WTC11 (cell line): ENCODE data around the gene ZKSCAN2. TPM values are rescaled to one million over a fixed set of nuclear protein-coding genes. Genes with fewer than 3 reads are reported as not detected.

Experiments
- ATAC-seq: fragments of 200-7000 bp; cut with Tn5 transposase; 2 replicates; pipeline ENCODE4 v1.10.0; 2021; ENCODE audit warnings: mild to moderate bottlenecking, moderate library complexity
- CTCF ChIA-PET: fragments of 300-600 bp; sonication (Branson Sonifier 250); formaldehyde crosslinking; loops from one replicate; lab custom pipeline; 2021; ENCODE audit warnings: antibody characterized with exemption; lab: Charles Lee
- POLR2A ChIA-PET: fragments of 350-600 bp; sonication (Branson Sonifier 250); formaldehyde crosslinking; loops from one replicate; lab custom pipeline; 2021; ENCODE audit warnings: antibody characterized with exemption; lab: Charles Lee
- DNase-seq: peaks from one replicate; pipeline ENCODE4 v3.0.0; 2021; ENCODE audit warnings: low spot score
- H3K27ac Mint-ChIP-seq: 2 replicates; pipeline ENCODE4 v1.8.0; 2021; ENCODE audit warnings: mixed read lengths
- H3K27me3 Mint-ChIP-seq: 2 replicates; pipeline ENCODE4 v1.8.0; 2021; ENCODE audit warnings: low read depth, mild to moderate bottlenecking, moderate library complexity, mixed read lengths
- H3K36me3 Mint-ChIP-seq: 2 replicates; pipeline ENCODE4 v1.8.0; 2021; ENCODE audit warnings: mixed read lengths
- H3K4me1 Mint-ChIP-seq: 2 replicates; pipeline ENCODE4 v1.8.0; 2022; ENCODE audit warnings: mixed read lengths
- H3K4me3 Mint-ChIP-seq: 2 replicates; pipeline ENCODE4 v1.8.0; 2021; ENCODE audit warnings: mild to moderate bottlenecking, moderate library complexity, mixed read lengths
- H3K9me3 Mint-ChIP-seq: 2 replicates; pipeline ENCODE4 v1.8.0; 2021; ENCODE audit warnings: mixed read lengths
- ELF4 ChIP-seq: sonication (generic); formaldehyde crosslinking; IDR thresholded peaks from 2 replicates; pipeline ENCODE4 v1.8.1; 2022; ENCODE audit warnings: low read depth, mild to moderate bottlenecking, moderate library complexity, missing genetic modification reagents
- FOXP1 ChIP-seq: sonication (generic); formaldehyde crosslinking; IDR thresholded peaks from 2 replicates; pipeline ENCODE4 v1.8.0; 2022; ENCODE audit warnings: missing genetic modification reagents, mild to moderate bottlenecking, moderate library complexity, borderline replicate concordance
- SMAD3 ChIP-seq: sonication (generic); formaldehyde crosslinking; IDR thresholded peaks from 2 replicates; pipeline ENCODE4 v1.8.0; 2022; ENCODE audit warnings: missing genetic modification reagents, mild to moderate bottlenecking, borderline replicate concordance
- ZBTB21 ChIP-seq: sonication (generic); formaldehyde crosslinking; IDR thresholded peaks from 2 replicates; pipeline ENCODE4 v1.8.1; 2023; ENCODE audit warnings: mild to moderate bottlenecking, missing genetic modification reagents, borderline replicate concordance
- total RNA-seq: library from RNA; stranded (reverse); gene quantifications from 3 replicates; pipeline ENCODE4 v1.2.3, GENCODE V29; 2021
- TF ChIP-seq, protein P1 (sequence below): fragments of 250-450 bp; sonication (Bioruptor Pico); IDR thresholded peaks from 2 replicates; pipeline ENCODE4 v1.8.0; 2021; ENCODE audit warnings: mild to moderate bottlenecking
- TF ChIP-seq, protein P2 (sequence below): sonication (generic); formaldehyde crosslinking; IDR thresholded peaks from 2 replicates; pipeline ENCODE4 v1.8.0; 2022; ENCODE audit warnings: missing genetic modification reagents
- TF ChIP-seq, protein P3 (sequence below): sonication (generic); formaldehyde crosslinking; IDR thresholded peaks from 2 replicates; pipeline ENCODE4 v1.8.1; 2022; ENCODE audit warnings: missing genetic modification reagents, borderline replicate concordance
- TF ChIP-seq, protein P4 (sequence below): fragments of 250-450 bp; sonication (Bioruptor Pico); conservative IDR thresholded peaks from 2 replicates; pipeline ENCODE4 v1.9.0; 2021; ENCODE audit warnings: mild to moderate bottlenecking
- TF ChIP-seq, protein P5 (sequence below): fragments of 250-450 bp; sonication (Bioruptor Pico); IDR thresholded peaks from 2 replicates; pipeline ENCODE4 v1.9.0; 2021; ENCODE audit warnings: moderate library complexity, mild to moderate bottlenecking, inconsistent platforms, borderline replicate concordance
- TF ChIP-seq, protein P6 (sequence below): sonication (generic); formaldehyde crosslinking; IDR thresholded peaks from 2 replicates; pipeline ENCODE4 v1.8.0; 2022; ENCODE audit warnings: mild to moderate bottlenecking, missing genetic modification reagents
- TF ChIP-seq, protein P7 (sequence below): fragments of 250-450 bp; sonication (Bioruptor Pico); IDR thresholded peaks from 2 replicates; pipeline ENCODE4 v1.9.0; 2021; ENCODE audit warnings: mild to moderate bottlenecking, borderline replicate concordance
- TF ChIP-seq, protein P8 (sequence below): sonication (generic); formaldehyde crosslinking; IDR thresholded peaks from 2 replicates; pipeline ENCODE4 v1.8.0; 2022; ENCODE audit warnings: mild to moderate bottlenecking, missing genetic modification reagents

Gene ZKSCAN2
- total RNA-seq, 1 experiment from 2014 or later: 13.0 TPM

DNA sequence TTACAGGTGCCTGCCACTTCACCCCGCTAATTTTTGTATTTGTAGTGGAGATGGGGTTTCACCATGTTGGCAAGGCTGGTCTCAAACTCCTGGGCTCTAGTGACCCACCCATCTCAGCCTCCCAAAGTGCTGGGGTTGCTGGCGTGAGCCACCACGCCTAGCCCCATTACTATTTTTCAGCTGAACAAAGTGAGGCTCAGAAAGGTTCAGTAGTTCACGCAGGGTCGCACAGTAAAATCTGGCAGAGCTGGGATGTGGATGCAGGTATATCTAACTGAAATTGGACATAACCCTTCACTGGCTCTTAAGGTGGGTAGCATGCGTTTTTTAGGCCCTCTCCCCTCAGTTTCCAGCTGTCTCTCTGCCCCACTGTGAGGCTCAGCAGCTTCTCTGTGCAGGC, 33.7 kb downstream of the ZKSCAN2 start:
- POLR2A ChIA-PET: no interaction called here
- Mint-ChIP-seq H3K9me3 (no peaks in the 10 kb centered on the region), H3K4me3 (no peak overlapping the region), H3K36me3 (no peaks in the 10 kb centered on the region), H3K27ac (no peak overlapping the region), H3K4me1 (peaks cover 5% of the 10 kb centered on the region), H3K27me3 (no peaks in the 10 kb centered on the region)
- CTCF ChIA-PET: interaction anchor here (1.0 to 2.5 kb wide), 3 partner anchors 8 to 53 kb away, joined by 3 to 12 read pairs (median 11); partner anchors contain the start of gene AQP8
- no peak for ATAC-seq
- TF ChIP-seq, protein P1, sequence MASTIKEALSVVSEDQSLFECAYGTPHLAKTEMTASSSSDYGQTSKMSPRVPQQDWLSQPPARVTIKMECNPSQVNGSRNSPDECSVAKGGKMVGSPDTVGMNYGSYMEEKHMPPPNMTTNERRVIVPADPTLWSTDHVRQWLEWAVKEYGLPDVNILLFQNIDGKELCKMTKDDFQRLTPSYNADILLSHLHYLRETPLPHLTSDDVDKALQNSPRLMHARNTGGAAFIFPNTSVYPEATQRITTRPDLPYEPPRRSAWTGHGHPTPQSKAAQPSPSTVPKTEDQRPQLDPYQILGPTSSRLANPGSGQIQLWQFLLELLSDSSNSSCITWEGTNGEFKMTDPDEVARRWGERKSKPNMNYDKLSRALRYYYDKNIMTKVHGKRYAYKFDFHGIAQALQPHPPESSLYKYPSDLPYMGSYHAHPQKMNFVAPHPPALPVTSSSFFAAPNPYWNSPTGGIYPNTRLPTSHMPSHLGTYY (CRISPR knock-in tag): no peak
- DNase-seq: no peak

DNA sequence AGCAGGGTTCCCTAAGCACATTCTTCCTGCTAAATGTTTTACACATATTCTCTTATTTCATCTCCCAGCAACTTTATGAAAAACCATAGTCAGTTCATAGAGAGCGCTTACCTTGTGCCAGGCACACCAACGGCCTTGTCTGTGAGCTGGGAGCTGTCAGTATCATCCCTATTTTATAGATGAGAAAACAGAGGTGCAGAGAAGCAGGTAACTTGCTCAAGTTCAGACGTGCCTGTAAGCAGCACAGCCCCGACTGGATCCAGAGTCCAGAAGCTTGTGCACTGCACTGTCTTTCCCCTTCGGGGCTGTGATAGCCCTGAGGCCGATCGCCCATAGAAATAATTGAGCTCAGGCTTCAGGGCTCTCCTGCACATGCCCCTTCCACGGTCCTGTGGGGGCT, 34.7 kb downstream of the ZKSCAN2 start:
- H3K27ac Mint-ChIP-seq: no peak overlapping the region
- CTCF ChIA-PET: interaction anchor here (0.8 to 1.4 kb wide), 3 partner anchors 10 to 388 kb away, joined by 3 to 4 read pairs (median 3); no protein-coding TSS in a partner anchor
- POLR2A ChIA-PET: no interaction called here
- TF ChIP-seq, protein P2, sequence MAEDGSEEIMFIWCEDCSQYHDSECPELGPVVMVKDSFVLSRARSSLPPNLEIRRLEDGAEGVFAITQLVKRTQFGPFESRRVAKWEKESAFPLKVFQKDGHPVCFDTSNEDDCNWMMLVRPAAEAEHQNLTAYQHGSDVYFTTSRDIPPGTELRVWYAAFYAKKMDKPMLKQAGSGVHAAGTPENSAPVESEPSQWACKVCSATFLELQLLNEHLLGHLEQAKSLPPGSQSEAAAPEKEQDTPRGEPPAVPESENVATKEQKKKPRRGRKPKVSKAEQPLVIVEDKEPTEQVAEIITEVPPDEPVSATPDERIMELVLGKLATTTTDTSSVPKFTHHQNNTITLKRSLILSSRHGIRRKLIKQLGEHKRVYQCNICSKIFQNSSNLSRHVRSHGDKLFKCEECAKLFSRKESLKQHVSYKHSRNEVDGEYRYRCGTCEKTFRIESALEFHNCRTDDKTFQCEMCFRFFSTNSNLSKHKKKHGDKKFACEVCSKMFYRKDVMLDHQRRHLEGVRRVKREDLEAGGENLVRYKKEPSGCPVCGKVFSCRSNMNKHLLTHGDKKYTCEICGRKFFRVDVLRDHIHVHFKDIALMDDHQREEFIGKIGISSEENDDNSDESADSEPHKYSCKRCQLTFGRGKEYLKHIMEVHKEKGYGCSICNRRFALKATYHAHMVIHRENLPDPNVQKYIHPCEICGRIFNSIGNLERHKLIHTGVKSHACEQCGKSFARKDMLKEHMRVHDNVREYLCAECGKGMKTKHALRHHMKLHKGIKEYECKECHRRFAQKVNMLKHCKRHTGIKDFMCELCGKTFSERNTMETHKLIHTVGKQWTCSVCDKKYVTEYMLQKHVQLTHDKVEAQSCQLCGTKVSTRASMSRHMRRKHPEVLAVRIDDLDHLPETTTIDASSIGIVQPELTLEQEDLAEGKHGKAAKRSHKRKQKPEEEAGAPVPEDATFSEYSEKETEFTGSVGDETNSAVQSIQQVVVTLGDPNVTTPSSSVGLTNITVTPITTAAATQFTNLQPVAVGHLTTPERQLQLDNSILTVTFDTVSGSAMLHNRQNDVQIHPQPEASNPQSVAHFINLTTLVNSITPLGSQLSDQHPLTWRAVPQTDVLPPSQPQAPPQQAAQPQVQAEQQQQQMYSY (CRISPR knock-in tag): no peak
- no peak for TF ChIP-seq ELF4
- TF ChIP-seq ZBTB21 (CRISPR knock-in tag): no peak
- TF ChIP-seq, protein P3, sequence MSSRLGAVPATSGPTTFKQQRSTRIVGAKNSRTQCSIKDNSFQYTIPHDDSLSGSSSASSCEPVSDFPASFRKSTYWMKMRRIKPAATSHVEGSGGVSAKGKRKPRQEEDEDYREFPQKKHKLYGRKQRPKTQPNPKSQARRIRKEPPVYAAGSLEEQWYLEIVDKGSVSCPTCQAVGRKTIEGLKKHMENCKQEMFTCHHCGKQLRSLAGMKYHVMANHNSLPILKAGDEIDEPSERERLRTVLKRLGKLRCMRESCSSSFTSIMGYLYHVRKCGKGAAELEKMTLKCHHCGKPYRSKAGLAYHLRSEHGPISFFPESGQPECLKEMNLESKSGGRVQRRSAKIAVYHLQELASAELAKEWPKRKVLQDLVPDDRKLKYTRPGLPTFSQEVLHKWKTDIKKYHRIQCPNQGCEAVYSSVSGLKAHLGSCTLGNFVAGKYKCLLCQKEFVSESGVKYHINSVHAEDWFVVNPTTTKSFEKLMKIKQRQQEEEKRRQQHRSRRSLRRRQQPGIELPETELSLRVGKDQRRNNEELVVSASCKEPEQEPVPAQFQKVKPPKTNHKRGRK (CRISPR knock-in tag): no peak
- TF ChIP-seq, protein P4, sequence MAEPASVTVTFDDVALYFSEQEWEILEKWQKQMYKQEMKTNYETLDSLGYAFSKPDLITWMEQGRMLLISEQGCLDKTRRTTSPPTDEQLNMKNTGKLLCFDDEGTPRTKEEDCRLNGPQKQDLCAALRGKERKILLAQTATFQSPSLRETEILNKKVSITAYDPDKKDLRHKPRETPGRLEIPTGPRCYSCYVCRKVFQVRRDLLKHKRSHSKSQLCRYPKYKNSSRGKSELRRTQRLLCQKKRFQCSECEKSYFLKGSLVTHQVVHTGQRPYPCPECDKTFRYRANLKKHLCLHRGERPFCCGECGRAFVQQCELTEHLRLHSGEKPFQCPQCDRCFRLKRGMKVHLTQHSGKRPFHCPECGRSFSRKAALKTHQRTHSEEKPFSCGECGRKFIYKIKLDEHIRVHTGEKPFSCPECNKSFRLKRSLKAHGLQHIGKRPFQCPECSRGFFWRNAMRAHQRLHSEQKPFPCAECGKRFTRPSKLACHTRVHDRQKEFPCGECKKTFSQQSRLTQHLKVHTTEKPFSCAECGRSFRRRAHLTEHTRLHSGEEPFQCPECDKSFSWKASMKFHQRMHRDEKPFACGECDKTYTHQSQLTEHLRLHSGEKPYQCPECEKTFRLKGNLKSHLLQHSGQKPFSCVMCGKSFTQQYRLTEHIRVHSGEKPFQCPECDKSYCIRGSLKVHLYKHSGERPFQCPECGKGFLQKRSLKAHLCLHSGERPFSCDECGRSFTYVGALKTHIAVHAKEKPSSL (CRISPR knock-in tag): no peak
- TF ChIP-seq, protein P5, sequence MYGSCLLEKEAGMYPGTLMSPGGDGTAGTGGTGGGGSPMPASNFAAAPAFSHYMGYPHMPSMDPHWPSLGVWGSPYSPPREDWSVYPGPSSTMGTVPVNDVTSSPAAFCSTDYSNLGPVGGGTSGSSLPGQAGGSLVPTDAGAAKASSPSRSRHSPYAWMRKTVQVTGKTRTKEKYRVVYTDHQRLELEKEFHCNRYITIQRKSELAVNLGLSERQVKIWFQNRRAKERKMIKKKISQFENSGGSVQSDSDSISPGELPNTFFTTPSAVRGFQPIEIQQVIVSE (CRISPR knock-in tag): no peak
- TF ChIP-seq, protein P6, sequence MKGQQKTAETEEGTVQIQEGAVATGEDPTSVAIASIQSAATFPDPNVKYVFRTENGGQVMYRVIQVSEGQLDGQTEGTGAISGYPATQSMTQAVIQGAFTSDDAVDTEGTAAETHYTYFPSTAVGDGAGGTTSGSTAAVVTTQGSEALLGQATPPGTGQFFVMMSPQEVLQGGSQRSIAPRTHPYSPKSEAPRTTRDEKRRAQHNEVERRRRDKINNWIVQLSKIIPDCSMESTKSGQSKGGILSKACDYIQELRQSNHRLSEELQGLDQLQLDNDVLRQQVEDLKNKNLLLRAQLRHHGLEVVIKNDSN (CRISPR knock-in tag): no peak
- no peaks in the 10 kb centered on the region for H3K27me3 Mint-ChIP-seq
- no peak for DNase-seq
- H3K9me3 Mint-ChIP-seq: no peaks in the 10 kb centered on the region
- ATAC-seq: no peak
- no peaks in the 10 kb centered on the region for H3K36me3 Mint-ChIP-seq
- H3K4me1 Mint-ChIP-seq: peaks cover under 1% of the 10 kb centered on the region; the same call in 1 of the 2 replicates
- H3K4me3 Mint-ChIP-seq: no peak overlapping the region

DNA sequence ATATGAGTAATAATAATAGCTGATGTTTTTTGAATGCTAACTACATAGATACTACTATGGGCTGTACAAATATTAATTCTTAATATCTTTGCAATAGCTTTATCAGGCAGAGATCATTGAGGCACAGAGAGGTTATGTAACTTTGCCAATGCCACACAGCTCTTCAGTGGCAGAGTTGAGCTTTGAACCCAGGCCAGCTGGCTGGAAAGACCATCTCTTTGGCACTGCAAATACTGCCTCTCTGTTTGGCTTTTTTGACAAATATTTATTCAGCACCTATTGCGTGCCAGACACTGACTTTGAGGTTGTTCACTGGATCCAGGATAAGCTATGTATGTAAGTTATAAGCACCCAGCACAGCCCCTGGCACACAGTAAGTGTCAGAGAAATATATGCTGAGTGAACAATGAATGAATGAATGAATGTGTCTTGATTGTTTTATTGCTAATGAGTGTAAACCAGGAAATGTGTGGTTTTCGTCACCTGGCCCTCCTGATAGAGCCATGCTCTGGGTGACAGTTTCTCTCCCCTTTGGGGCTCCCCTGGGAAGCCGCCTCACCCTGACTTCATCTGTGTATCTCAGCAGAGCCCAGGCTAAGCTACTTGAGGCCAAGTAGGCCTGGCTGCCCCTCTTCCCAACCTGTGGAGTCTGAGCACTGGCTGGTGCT, 38.4 kb downstream of the ZKSCAN2 start:
- ATAC-seq (no peak), DNase-seq (no peak)
- Mint-ChIP-seq H3K9me3 (no peaks in the 10 kb centered on the region), H3K27ac (no peak overlapping the region), H3K36me3 (no peaks in the 10 kb centered on the region), H3K4me3 (no peak overlapping the region), H3K4me1 (no peaks in the 10 kb centered on the region), H3K27me3 (no peaks in the 10 kb centered on the region)
- CTCF ChIA-PET: interaction anchor here (0.5 kb wide), 1 partner anchor 13 kb away, joined by 3 read pairs; no protein-coding TSS in a partner anchor
- POLR2A ChIA-PET: no interaction called here
- no peak for TF ChIP-seq SMAD3 (CRISPR knock-in tag)
- TF ChIP-seq, protein P7, sequence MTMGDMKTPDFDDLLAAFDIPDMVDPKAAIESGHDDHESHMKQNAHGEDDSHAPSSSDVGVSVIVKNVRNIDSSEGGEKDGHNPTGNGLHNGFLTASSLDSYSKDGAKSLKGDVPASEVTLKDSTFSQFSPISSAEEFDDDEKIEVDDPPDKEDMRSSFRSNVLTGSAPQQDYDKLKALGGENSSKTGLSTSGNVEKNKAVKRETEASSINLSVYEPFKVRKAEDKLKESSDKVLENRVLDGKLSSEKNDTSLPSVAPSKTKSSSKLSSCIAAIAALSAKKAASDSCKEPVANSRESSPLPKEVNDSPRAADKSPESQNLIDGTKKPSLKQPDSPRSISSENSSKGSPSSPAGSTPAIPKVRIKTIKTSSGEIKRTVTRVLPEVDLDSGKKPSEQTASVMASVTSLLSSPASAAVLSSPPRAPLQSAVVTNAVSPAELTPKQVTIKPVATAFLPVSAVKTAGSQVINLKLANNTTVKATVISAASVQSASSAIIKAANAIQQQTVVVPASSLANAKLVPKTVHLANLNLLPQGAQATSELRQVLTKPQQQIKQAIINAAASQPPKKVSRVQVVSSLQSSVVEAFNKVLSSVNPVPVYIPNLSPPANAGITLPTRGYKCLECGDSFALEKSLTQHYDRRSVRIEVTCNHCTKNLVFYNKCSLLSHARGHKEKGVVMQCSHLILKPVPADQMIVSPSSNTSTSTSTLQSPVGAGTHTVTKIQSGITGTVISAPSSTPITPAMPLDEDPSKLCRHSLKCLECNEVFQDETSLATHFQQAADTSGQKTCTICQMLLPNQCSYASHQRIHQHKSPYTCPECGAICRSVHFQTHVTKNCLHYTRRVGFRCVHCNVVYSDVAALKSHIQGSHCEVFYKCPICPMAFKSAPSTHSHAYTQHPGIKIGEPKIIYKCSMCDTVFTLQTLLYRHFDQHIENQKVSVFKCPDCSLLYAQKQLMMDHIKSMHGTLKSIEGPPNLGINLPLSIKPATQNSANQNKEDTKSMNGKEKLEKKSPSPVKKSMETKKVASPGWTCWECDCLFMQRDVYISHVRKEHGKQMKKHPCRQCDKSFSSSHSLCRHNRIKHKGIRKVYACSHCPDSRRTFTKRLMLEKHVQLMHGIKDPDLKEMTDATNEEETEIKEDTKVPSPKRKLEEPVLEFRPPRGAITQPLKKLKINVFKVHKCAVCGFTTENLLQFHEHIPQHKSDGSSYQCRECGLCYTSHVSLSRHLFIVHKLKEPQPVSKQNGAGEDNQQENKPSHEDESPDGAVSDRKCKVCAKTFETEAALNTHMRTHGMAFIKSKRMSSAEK (CRISPR knock-in tag): no peak
- TF ChIP-seq, protein P8, sequence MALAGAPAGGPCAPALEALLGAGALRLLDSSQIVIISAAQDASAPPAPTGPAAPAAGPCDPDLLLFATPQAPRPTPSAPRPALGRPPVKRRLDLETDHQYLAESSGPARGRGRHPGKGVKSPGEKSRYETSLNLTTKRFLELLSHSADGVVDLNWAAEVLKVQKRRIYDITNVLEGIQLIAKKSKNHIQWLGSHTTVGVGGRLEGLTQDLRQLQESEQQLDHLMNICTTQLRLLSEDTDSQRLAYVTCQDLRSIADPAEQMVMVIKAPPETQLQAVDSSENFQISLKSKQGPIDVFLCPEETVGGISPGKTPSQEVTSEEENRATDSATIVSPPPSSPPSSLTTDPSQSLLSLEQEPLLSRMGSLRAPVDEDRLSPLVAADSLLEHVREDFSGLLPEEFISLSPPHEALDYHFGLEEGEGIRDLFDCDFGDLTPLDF: no peak
- TF ChIP-seq FOXP1: no peak
